AG04450 (cell line): ENCODE results near the gene PPP1R18. TPM values are rescaled to one million over a fixed set of nuclear protein-coding genes. Genes with fewer than 3 reads are reported as not detected.

Source experiments
- CTCF ChIA-PET: fragments of 300-600, 350-600 bp; formaldehyde crosslinking; extraction: SDS; loops from one replicate; lab custom pipeline; 2022; ENCODE audit warnings: antibody characterized with exemption, inconsistent platforms; lab: Charles Lee
- POLR2A ChIA-PET: fragments of 350-600 bp; formaldehyde crosslinking; extraction: SDS; loops from one replicate; lab custom pipeline; 2021; ENCODE audit warnings: antibody characterized with exemption, inconsistent platforms; lab: Yijun Ruan, JAX
- DNase-seq: peaks from one replicate; pipeline ENCODE4 v3.0.0-alpha.2; 2011; ENCODE audit warnings: low read depth, low spot score
- H3K27ac ChIP-seq: one replicate; pipeline ENCODE4 v1.5.1; 2012; ENCODE audit warnings: low read depth, low read length, control low read depth
- H3K27me3 ChIP-seq: one replicate; pipeline ENCODE4 v1.6.0; 2012; ENCODE audit warnings: low read length; ENCODE audit not compliant: control insufficient read depth, insufficient read depth
- H3K4me3 ChIP-seq: 2 replicates; pipeline ENCODE4 v1.5.1; 2011; ENCODE audit warnings: mild to moderate bottlenecking, low read depth, low read length, control low read depth
- H3K9me3 ChIP-seq: 2 replicates; pipeline ENCODE4 v1.5.1; 2012; ENCODE audit warnings: low read length; ENCODE audit not compliant: control insufficient read depth, insufficient read depth
- polyA plus RNA-seq: library from polyadenylated mRNA; depleted of rRNA; stranded (reverse); fragments of >200 nt; gene quantifications from 2 replicates; pipeline ENCODE4 v1.2.3, GENCODE V29; 2011
- TF ChIP-seq, protein P1 (sequence below): IDR thresholded peaks from 2 replicates; pipeline ENCODE4 v1.5.1; 2011; ENCODE audit warnings: low read depth, low read length, control low read depth, inconsistent platforms

Gene PPP1R18
- polyA plus RNA-seq, 1 experiment: 83.2 TPM

DNA sequence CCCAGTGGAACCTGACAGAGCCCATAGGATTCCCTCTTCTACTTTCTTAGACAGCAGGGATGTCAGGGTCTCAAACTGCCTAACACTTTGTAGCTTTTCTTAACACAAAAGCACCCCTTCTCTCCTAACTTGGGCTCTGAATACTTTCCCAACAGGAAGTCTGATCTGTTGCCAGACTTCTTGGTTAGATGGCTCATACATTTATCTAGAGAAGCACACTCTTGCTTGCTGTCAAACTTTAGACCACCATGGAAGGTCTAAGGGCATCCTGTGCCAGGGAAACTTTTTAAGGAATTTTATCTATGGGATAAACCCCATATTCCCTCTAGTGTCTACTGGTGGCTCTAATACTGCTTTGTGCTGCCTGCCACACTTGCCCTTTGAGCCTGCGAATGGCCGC is 42.8 kb downstream of the PPP1R18 start:
- ChIA-PET POLR2A (no interaction called here), CTCF (no interaction called here)
- TF ChIP-seq, protein P1, sequence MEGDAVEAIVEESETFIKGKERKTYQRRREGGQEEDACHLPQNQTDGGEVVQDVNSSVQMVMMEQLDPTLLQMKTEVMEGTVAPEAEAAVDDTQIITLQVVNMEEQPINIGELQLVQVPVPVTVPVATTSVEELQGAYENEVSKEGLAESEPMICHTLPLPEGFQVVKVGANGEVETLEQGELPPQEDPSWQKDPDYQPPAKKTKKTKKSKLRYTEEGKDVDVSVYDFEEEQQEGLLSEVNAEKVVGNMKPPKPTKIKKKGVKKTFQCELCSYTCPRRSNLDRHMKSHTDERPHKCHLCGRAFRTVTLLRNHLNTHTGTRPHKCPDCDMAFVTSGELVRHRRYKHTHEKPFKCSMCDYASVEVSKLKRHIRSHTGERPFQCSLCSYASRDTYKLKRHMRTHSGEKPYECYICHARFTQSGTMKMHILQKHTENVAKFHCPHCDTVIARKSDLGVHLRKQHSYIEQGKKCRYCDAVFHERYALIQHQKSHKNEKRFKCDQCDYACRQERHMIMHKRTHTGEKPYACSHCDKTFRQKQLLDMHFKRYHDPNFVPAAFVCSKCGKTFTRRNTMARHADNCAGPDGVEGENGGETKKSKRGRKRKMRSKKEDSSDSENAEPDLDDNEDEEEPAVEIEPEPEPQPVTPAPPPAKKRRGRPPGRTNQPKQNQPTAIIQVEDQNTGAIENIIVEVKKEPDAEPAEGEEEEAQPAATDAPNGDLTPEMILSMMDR: no peak
- Histone ChIP-seq H3K9me3 (peaks cover 2% of the 10 kb centered on the region; the same call in 1 of the 2 replicates), H3K27ac (no peak overlapping the region), H3K27me3 (no peaks in the 10 kb centered on the region), H3K4me3 (no peak overlapping the region)
- no peak for DNase-seq

DNA sequence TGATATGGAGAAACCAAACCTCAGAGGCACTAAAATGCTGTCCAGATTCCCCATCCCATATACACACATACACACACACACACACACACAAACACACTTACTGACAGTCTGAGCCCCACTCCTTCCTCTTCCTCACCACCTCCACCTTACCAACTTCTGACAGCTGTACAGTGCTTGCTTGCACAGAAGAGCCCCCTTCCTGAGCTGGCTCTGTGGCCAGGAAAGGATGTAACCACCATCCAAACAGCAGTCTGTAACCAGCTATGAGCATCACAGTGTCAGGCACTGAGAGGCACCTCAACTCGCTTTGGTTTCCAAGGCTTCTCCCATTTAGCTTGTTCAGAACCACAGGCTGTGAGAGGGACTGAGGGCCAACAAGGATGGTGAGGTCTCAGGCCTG is 45.4 kb downstream of the PPP1R18 start:
- CTCF ChIA-PET: interaction anchor here (0.6 to 1.1 kb wide), 2 partner anchors 18 to 446 kb away, joined by 3 read pairs; no protein-coding TSS in a partner anchor
- Histone ChIP-seq H3K27ac (no peak overlapping the region), H3K9me3 (peaks cover 2% of the 10 kb centered on the region; the same call in 1 of the 2 replicates), H3K4me3 (no peak overlapping the region), H3K27me3 (no peaks in the 10 kb centered on the region)
- TF ChIP-seq, protein P1: no peak
- DNase-seq: no peak
- POLR2A ChIA-PET: interaction anchor here (0.7 kb wide), 1 partner anchor 10 kb away, joined by 3 read pairs; no protein-coding TSS in a partner anchor

DNA sequence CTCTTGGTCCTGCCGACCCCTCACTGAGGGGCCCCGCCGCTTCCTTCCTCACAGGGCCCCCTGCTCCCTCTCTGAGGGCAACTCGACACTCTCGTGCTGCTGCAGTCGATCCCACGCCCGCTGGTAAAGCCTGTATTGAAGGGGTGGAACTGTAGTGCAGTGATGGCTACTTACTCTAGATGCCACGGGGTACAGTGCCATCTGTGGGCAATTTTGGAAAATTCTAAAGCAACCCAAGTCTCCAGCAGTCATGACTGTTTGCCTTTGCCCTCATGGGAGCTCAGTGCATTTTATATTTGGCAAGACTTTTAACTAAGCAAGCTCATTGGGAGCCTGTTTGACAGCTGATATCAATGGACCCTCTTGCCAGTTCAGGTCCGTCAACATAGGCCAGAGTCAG is 46.0 kb downstream of the PPP1R18 start:
- H3K4me3 ChIP-seq: no peak overlapping the region
- H3K9me3 ChIP-seq: peaks cover 2% of the 10 kb centered on the region; the same call in 1 of the 2 replicates
- POLR2A ChIA-PET: no interaction called here
- H3K27ac ChIP-seq: no peak overlapping the region
- CTCF ChIA-PET: interaction anchor here (1.1 kb wide), 1 partner anchor 447 kb away, joined by 3 read pairs; no protein-coding TSS in a partner anchor
- TF ChIP-seq, protein P1: no peak
- DNase-seq: no peak
- H3K27me3 ChIP-seq: no peaks in the 10 kb centered on the region

DNA sequence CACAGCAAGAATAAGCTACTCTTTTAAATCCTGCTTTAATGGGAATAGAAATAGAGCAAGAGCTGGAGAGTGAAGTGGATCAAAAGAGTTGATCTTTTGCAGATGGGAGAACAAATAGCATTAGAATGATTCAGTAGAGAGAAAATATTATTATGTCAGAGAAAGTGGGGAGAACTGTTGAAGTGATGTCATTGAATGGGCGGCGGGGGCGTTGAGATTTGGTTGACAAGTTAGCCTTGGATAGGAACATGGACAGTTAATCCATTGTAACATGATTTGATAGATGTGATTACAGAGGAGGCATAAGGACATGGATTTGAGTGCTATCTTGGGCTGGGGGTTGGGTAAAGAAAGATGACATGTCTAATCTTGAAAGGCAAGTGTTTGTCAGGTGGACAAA is 50.6 kb downstream of the PPP1R18 start:
- TF ChIP-seq, protein P1: no peak
- DNase-seq: no peak
- Histone ChIP-seq H3K4me3 (no peak overlapping the region), H3K9me3 (peaks cover 2% of the 10 kb centered on the region; the same call in 1 of the 2 replicates), H3K27me3 (no peaks in the 10 kb centered on the region), H3K27ac (no peak overlapping the region)
- POLR2A ChIA-PET: no interaction called here
- CTCF ChIA-PET: no interaction called here

DNA sequence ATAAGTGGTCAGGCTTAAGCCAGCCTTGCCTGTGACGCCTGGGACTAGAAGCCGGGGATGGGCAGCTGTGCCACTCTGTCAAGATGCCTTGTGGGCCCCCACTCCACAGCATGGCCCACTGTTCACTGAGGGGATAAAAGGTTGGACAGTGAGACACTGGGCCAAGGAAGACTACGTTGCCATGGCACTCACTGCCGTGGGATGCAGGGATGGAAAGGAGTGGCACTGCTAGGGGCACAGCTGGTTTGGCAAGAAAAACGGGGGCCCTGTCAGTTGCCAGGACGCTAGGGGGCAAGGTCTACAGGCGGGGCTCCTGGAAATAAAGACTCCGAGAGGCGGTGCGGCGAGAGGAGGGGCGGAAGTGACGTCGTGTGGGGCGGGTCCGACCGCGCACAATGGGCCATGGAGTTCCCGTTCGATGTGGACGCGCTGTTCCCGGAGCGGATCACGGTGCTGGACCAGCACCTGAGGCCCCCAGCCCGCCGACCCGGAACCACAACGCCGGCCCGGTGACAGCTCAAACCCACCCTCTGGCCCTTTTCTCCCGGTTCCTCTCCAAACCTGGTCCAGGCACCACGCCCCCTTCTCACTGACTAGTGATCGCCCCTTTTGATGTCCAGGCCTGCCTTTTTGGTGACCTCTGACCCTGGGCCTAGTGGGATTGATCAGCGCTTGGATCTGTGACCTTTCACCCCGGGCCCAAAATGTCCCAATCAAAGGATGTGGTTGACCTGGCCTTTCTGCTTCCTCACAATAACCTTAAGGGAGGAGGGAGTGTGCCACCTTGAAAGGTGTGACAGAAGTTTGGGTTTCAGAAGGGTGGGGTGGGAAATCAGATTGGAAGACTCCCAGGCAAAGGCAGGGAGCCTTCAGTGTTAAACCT is 59.7 kb downstream of the PPP1R18 start, which contains the start of gene ATAT1:
ATAT1 (plus strand) TSS at position 391 of the 883 bp plus-strand sequence.
- ChIA-PET POLR2A (interaction anchor here (0.6 to 1.1 kb wide), 2 partner anchors 9 to 532 kb away, joined by 3 read pairs; partner anchors contain the start of genes MRPS18B and TCF19), CTCF (interaction anchor here (1.1 kb wide), 1 partner anchor 9 kb away, joined by 3 read pairs; the partner anchor contains the start of gene MRPS18B)
- no peak for DNase-seq

More for the DNA sequence above, 59.7 kb downstream of the PPP1R18 start, which contains the start of gene ATAT1:
- Histone ChIP-seq H3K27ac (peak within 1 kb of the TSS; percentile 75), H3K27me3 (no peaks in the 10 kb centered on the region), H3K9me3 (no peaks in the 10 kb centered on the region), H3K4me3 (peak within 1 kb of the TSS; percentile 82)
- TF ChIP-seq, protein P1: peak; percentile 48
